IPS-18a (cell line): ENCODE results near the gene COBLL1.
"Not testable (repeated sequence)": the region's sequence is repeated elsewhere in the genome, so short reads cannot be mapped to it uniquely, and the experiment has no call there.

ENCODE experiments used
- H3K27ac ChIP-seq: one replicate; pipeline ENCODE4 v1.5.1; 2013; ENCODE audit warnings: low read length
- H3K27me3 ChIP-seq: one replicate; pipeline ENCODE4 v1.6.1; 2013; ENCODE audit warnings: mild to moderate bottlenecking, low read length; ENCODE audit not compliant: control insufficient read depth, insufficient read depth
- H3K36me3 ChIP-seq: one replicate; pipeline ENCODE4 v1.6.1; 2013; ENCODE audit warnings: low read depth, low read length; ENCODE audit not compliant: control insufficient read depth
- H3K4me1 ChIP-seq: one replicate; pipeline ENCODE4 v1.6.1; 2013; ENCODE audit warnings: low read depth, low read length; ENCODE audit not compliant: control insufficient read depth
- H3K4me3 ChIP-seq: one replicate; pipeline ENCODE4 v1.5.1; 2013; ENCODE audit warnings: low read length
- H3K9ac ChIP-seq: one replicate; pipeline ENCODE4 v1.6.1; 2013; ENCODE audit warnings: mild to moderate bottlenecking, low read length, moderate library complexity
- H3K9me3 ChIP-seq: one replicate; pipeline ENCODE4 v1.6.1; 2013; ENCODE audit warnings: low read depth, low read length; ENCODE audit not compliant: control insufficient read depth

Gene COBLL1

GRCh38 chr2:164761737-164762460 is 79.7 kb downstream of the COBLL1 start:
- H3K27ac ChIP-seq = no peak overlapping the region

GRCh38 chr2:164761201-164761600 is 80.4 kb downstream of the COBLL1 start:
- H3K9ac ChIP-seq, H3K4me1 ChIP-seq, H3K9me3 ChIP-seq, H3K27me3 ChIP-seq, H3K4me3 ChIP-seq, H3K27ac ChIP-seq, H3K36me3 ChIP-seq: not testable (repeated sequence)

More at GRCh38 chr2:164761737-164762460, 79.7 kb downstream of the COBLL1 start:
- no peaks in the 10 kb centered on the region for H3K27me3 ChIP-seq
- H3K9me3 ChIP-seq = no peaks in the 10 kb centered on the region
- H3K36me3 ChIP-seq = no peaks in the 10 kb centered on the region
- no peak overlapping the region for H3K9ac ChIP-seq
- H3K4me3 ChIP-seq = no peak overlapping the region
- H3K4me1 ChIP-seq = no peaks in the 10 kb centered on the region

GRCh38 chr2:164760179-164760578 is 81.4 kb downstream of the COBLL1 start:
- Histone ChIP-seq H3K36me3 (no peaks in the 10 kb centered on the region), H3K27me3 (no peaks in the 10 kb centered on the region), H3K4me3 (no peak overlapping the region), H3K9ac (no peak overlapping the region), H3K27ac (no peak overlapping the region), H3K4me1 (no peaks in the 10 kb centered on the region), H3K9me3 (no peaks in the 10 kb centered on the region)

GRCh38 chr2:164757934-164758695 is 83.5 kb downstream of the COBLL1 start:
- H3K4me1 ChIP-seq = no peaks in the 10 kb centered on the region
- H3K36me3 ChIP-seq = no peaks in the 10 kb centered on the region
- no peak overlapping the region for H3K9ac ChIP-seq
- H3K27me3 ChIP-seq = no peaks in the 10 kb centered on the region
- no peak overlapping the region for H3K27ac ChIP-seq
- H3K9me3 ChIP-seq = no peaks in the 10 kb centered on the region
- H3K4me3 ChIP-seq = no peak overlapping the region

GRCh38 chr2:164756773-164757172 is 84.8 kb downstream of the COBLL1 start:
- Histone ChIP-seq H3K4me1 (no peaks in the 10 kb centered on the region), H3K9me3 (no peaks in the 10 kb centered on the region)

GRCh38 chr2:164755952-164756351 is 85.7 kb downstream of the COBLL1 start:
- Histone ChIP-seq H3K4me1 (no peaks in the 10 kb centered on the region), H3K36me3 (no peaks in the 10 kb centered on the region), H3K9me3 (no peaks in the 10 kb centered on the region), H3K4me3 (no peak overlapping the region), H3K27me3 (no peaks in the 10 kb centered on the region), H3K9ac (no peak overlapping the region), H3K27ac (no peak overlapping the region)

More at GRCh38 chr2:164756773-164757172, 84.8 kb downstream of the COBLL1 start:
- Histone ChIP-seq H3K36me3 (no peaks in the 10 kb centered on the region), H3K9ac (no peak overlapping the region), H3K4me3 (no peak overlapping the region), H3K27ac (no peak overlapping the region), H3K27me3 (no peaks in the 10 kb centered on the region)

GRCh38 chr2:164754157-164755093 is 87.2 kb downstream of the COBLL1 start:
- Histone ChIP-seq H3K27ac (no peak overlapping the region), H3K9me3 (no peaks in the 10 kb centered on the region), H3K27me3 (no peaks in the 10 kb centered on the region), H3K36me3 (no peaks in the 10 kb centered on the region), H3K9ac (no peak overlapping the region), H3K4me3 (no peak overlapping the region), H3K4me1 (no peaks in the 10 kb centered on the region)

- Histone ChIP-seq H3K27ac (no peak overlapping the region), H3K9me3 (no peaks in the 10 kb centered on the region), H3K9ac (no peak overlapping the region), H3K27me3 (no peaks in the 10 kb centered on the region), H3K36me3 (no peaks in the 10 kb centered on the region), H3K4me3 (no peak overlapping the region), H3K4me1 (no peaks in the 10 kb centered on the region)
Measured at GRCh38 chr2:164752956-164753355, 88.7 kb downstream of the COBLL1 start.

GRCh38 chr2:164747783-164748433 is 93.7 kb downstream of the COBLL1 start:
- H3K4me1 ChIP-seq = no peaks in the 10 kb centered on the region
- H3K4me3 ChIP-seq = no peak overlapping the region
- H3K9ac ChIP-seq = no peak overlapping the region

GRCh38 chr2:164747140-164747539 is 94.5 kb downstream of the COBLL1 start:
- no peaks in the 10 kb centered on the region for H3K27me3 ChIP-seq
- no peaks in the 10 kb centered on the region for H3K9me3 ChIP-seq
- H3K4me3 ChIP-seq = no peak overlapping the region
- no peaks in the 10 kb centered on the region for H3K36me3 ChIP-seq
- H3K4me1 ChIP-seq = no peaks in the 10 kb centered on the region
- no peak overlapping the region for H3K27ac ChIP-seq
- H3K9ac ChIP-seq = no peak overlapping the region

More at GRCh38 chr2:164747783-164748433, 93.7 kb downstream of the COBLL1 start:
- no peaks in the 10 kb centered on the region for H3K36me3 ChIP-seq
- H3K27ac ChIP-seq = no peak overlapping the region
- H3K27me3 ChIP-seq = no peaks in the 10 kb centered on the region
- no peaks in the 10 kb centered on the region for H3K9me3 ChIP-seq

GRCh38 chr2:164746713-164747112 is 94.9 kb downstream of the COBLL1 start:
- no peaks in the 10 kb centered on the region for H3K4me1 ChIP-seq
- no peak overlapping the region for H3K9ac ChIP-seq
- no peak overlapping the region for H3K4me3 ChIP-seq
- no peak overlapping the region for H3K27ac ChIP-seq
- H3K9me3 ChIP-seq = no peaks in the 10 kb centered on the region
- no peaks in the 10 kb centered on the region for H3K27me3 ChIP-seq
- no peaks in the 10 kb centered on the region for H3K36me3 ChIP-seq
